A549 (cell line): ENCODE measurements around the gene STIMATE. TPM values are rescaled to one million over a fixed set of nuclear protein-coding genes. Genes with fewer than 3 reads are reported as not detected.

ENCODE experiments used
- ATAC-seq, 2 experiments: fragments of 200-7000 bp in 1 of 2; fragments of >200 bp in 1 of 2; cut with Nextera tagmentation in 1 of 2; cut with Tn5 transposase in 1 of 2; 3 replicates each; pipeline versions ENCODE4 v1.8.0 to v1.9.1; 2018 to 2020; ENCODE audit warnings: mild to moderate bottlenecking in 1 of 2, moderate library complexity in 1 of 2
- CTCF ChIA-PET: fragments of 300-600 bp; sonication (Branson Sonifier 250); formaldehyde crosslinking; extraction: SDS; loops from one replicate; lab custom pipeline; 2021; ENCODE audit warnings: antibody characterized with exemption, inconsistent platforms; lab: Yijun Ruan, JAX
- POLR2A ChIA-PET: fragments of 350-600 bp; formaldehyde crosslinking; extraction: SDS; loops from one replicate; lab custom pipeline; 2021; ENCODE audit warnings: antibody characterized with exemption, inconsistent platforms; lab: Yijun Ruan, JAX
- DNase-seq, 2 experiments: peaks; one replicate each; pipeline versions ENCODE4 v3.0.0 to v3.0.0-alpha.2; 2011 to 2016; ENCODE audit warnings: low read depth in 1 of 2, low spot score in 1 of 2
- FAIRE-seq: peaks from 2 replicates; lab custom pipeline; 2011; peaks lifted over from hg19 to GRCh38; lab: Jason Lieb, UNC
- H3K27ac ChIP-seq, 2 experiments: fragments of >200 bp; sonication (Bioruptor Twin); formaldehyde crosslinking; 3 replicates each; pipeline ENCODE4 v1.5.1; 2016 to 2017
- H3K4me1 ChIP-seq: fragments of >200 bp; sonication (Bioruptor Twin); formaldehyde crosslinking; 3 replicates; pipeline ENCODE4 v1.6.1; 2016
- H3K4me2 ChIP-seq: fragments of >200 bp; sonication (Bioruptor Twin); formaldehyde crosslinking; 3 replicates; pipeline ENCODE4 v1.6.1; 2016
- H3K4me3 ChIP-seq: fragments of >200 bp; sonication (Bioruptor Twin); formaldehyde crosslinking; 3 replicates; pipeline ENCODE4 v1.5.1; 2016
- H3K9me3 ChIP-seq: fragments of >200 bp; sonication (Bioruptor Twin); formaldehyde crosslinking; 3 replicates; pipeline ENCODE4 v1.6.1; 2016
- BHLHE40 ChIP-seq: IDR thresholded peaks from 2 replicates; pipeline ENCODE4 v1.6.1; 2012; ENCODE audit warnings: low read depth, low read length, inconsistent platforms
- CBX2 ChIP-seq: fragments of 200-600 bp; sonication (generic); IDR thresholded peaks from 2 replicates; pipeline ENCODE4 v1.6.1; 2016; ENCODE audit warnings: low read depth, mild to moderate bottlenecking, borderline replicate concordance
- CBX8 ChIP-seq: fragments of 200-600 bp; sonication (generic); IDR thresholded peaks from 2 replicates; pipeline ENCODE4 v1.6.1; 2016
- EHMT2 ChIP-seq: fragments of 200-600 bp; sonication (generic); IDR thresholded peaks from 2 replicates; pipeline ENCODE4 v1.6.1; 2016; ENCODE audit warnings: antibody characterized with exemption, low read depth, mild to moderate bottlenecking, moderate library complexity
- FOXS1 ChIP-seq: fragments of 250-450 bp; sonication (Bioruptor Pico); IDR thresholded peaks from 2 replicates; pipeline ENCODE4 v1.5.0; 2020; ENCODE audit warnings: mild to moderate bottlenecking, moderate library complexity
- HEYL ChIP-seq: fragments of 250-450 bp; sonication (Bioruptor Pico); IDR thresholded peaks from 2 replicates; pipeline ENCODE4 v1.8.0; 2021; ENCODE audit warnings: mild to moderate bottlenecking, moderate library complexity
- MAFK ChIP-seq: fragments of 450-650 bp; IDR thresholded peaks from 2 replicates; pipeline ENCODE4 v1.6.1; 2014; ENCODE audit not compliant: partially characterized antibody
- MAZ ChIP-seq: fragments of 150-350 bp; IDR thresholded peaks from 2 replicates; pipeline ENCODE4 v1.6.1; 2014; ENCODE audit warnings: antibody characterized with exemption, low read depth, low read length, borderline replicate concordance
- NPAS2 ChIP-seq: fragments of 250-450 bp; sonication (Bioruptor Pico); IDR thresholded peaks from 2 replicates; pipeline ENCODE4 v1.8.0; 2022; ENCODE audit warnings: mild to moderate bottlenecking, moderate library complexity, borderline replicate concordance
- SMC3 ChIP-seq: fragments of >200 bp; sonication (Bioruptor Twin); formaldehyde crosslinking; IDR thresholded peaks from 3 replicates; pipeline ENCODE4 v1.6.1; 2018; ENCODE audit warnings: inconsistent platforms
- SREBF2 ChIP-seq: fragments of 450-650 bp; IDR thresholded peaks from 2 replicates; pipeline ENCODE4 v1.6.1; 2014; ENCODE audit warnings: mild to moderate bottlenecking, moderate library complexity
- TP53 ChIP-seq: fragments of 250-450 bp; sonication (Bioruptor Pico); IDR thresholded peaks from 2 replicates; pipeline ENCODE4 v1.5.0; 2021; ENCODE audit warnings: mild to moderate bottlenecking, moderate library complexity
- ZFP36 ChIP-seq: fragments of 450-650 bp; IDR thresholded peaks from 2 replicates; pipeline ENCODE4 v1.6.1; 2014; ENCODE audit warnings: borderline replicate concordance; ENCODE audit not compliant: partially characterized antibody
- WGBS: methylation state at CpG from one replicate; pipeline ENCODE4 v1.1.6; 2017; ENCODE audit errors: missing lambda C conversion rate; 5-methylcytosine and 5-hydroxymethylcytosine counted together
- polyA plus RNA-seq, 4 experiments: library from polyadenylated mRNA; depleted of rRNA in 3 of 4; stranded (reverse); fragments of >200 nt; fragmentation: RNase III in 1 of 4; extraction: RNeasy Plus Mini Kit Qiagen cat#74134 plus additional on column Dnase treatment in 1 of 4; gene quantifications; 2 replicates in 3 of 4; 3 replicates in 1 of 4; pipeline ENCODE4 v1.2.3, GENCODE V29; 2011 to 2017
- TF ChIP-seq, protein P1 (sequence below): fragments of >200 bp; sonication (Bioruptor Twin); formaldehyde crosslinking; IDR thresholded peaks from 3 replicates; pipeline ENCODE4 v1.6.1; 2016
- TF ChIP-seq, protein P2 (sequence below): IDR thresholded peaks from 2 replicates; pipeline ENCODE4 v1.6.1; 2012
- TF ChIP-seq, protein P3 (sequence below): fragments of >200 bp; sonication (Bioruptor Twin); formaldehyde crosslinking; IDR thresholded peaks from 3 replicates; pipeline ENCODE4 v1.5.1; 2016
- TF ChIP-seq, protein P4 (sequence below): fragments of 200-600 bp; sonication (generic); IDR thresholded peaks from 2 replicates; pipeline ENCODE4 v1.6.1; 2016; ENCODE audit warnings: antibody characterized with exemption, mild to moderate bottlenecking, moderate library complexity

STIMATE gene
- polyA plus RNA-seq, 2 of the 4 experiments (the other 2 are of a cell fraction): 5.2 to 5.5 TPM

DNA sequence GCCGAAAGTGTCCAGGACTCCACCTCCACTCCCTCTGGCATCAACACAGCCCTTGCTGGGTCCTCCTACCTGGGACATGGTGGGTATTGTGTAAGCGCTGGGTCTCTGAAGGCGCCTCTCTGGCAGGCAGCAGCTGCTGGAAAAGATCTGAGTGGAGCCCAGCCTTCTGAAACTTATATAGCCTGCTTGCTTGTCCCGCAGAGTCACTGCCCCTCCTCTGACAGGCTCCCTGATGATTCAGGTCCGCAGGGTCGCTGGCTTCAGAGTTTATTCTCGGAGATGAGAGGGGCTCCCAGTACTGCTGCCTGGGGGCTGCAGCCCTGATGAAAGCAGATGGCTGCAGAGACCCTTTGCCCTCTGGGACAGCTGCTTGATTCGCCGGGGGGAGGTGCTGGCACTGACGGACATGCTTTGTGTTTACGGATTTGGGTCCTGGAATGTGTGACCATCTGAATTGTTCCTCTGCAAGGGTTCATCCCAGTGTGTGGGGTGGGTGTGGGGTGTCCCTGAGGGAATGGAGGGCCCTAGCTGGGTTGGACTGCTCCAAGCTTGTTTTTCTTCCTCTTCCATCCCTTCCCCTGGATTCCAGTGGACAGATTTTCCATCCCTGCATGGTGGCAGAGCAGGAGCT is 62.4 kb downstream of the STIMATE start, which contains the start of gene MUSTN1:
Gene MUSTN1 (minus strand): TSS at position 149 of the 631 bp plus-strand sequence. CDS start 71 bp downstream, at position 78.
- no peak within 1 kb of the TSS for H3K27ac ChIP-seq
- H3K4me3 ChIP-seq: no peak within 1 kb of the TSS
- no peak within 1 kb of the TSS for H3K4me2 ChIP-seq
- DNase-seq (no peak), FAIRE-seq (no peak), ATAC-seq (no peak)
- 94% methylated on average over 8 of the region's 11 CpGs for WGBS
- H3K4me1 ChIP-seq: peaks cover 13% of the 10 kb centered on the region
- ChIA-PET CTCF (interaction anchor here (1.1 kb wide), 1 partner anchor 10 kb away, joined by 3 read pairs; no protein-coding TSS in a partner anchor), POLR2A (no interaction called here)
- TF ChIP-seq CBX8 (no peak), MAFK (no peak), EHMT2 (no peak), TP53 (no peak), ZFP36 (no peak), HEYL (CRISPR knock-in tag) (no peak), NPAS2 (no peak)
- TF ChIP-seq, protein P1, sequence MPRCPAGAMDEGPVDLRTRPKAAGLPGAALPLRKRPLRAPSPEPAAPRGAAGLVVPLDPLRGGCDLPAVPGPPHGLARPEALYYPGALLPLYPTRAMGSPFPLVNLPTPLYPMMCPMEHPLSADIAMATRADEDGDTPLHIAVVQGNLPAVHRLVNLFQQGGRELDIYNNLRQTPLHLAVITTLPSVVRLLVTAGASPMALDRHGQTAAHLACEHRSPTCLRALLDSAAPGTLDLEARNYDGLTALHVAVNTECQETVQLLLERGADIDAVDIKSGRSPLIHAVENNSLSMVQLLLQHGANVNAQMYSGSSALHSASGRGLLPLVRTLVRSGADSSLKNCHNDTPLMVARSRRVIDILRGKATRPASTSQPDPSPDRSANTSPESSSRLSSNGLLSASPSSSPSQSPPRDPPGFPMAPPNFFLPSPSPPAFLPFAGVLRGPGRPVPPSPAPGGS: no peak
- TF ChIP-seq, protein P2, sequence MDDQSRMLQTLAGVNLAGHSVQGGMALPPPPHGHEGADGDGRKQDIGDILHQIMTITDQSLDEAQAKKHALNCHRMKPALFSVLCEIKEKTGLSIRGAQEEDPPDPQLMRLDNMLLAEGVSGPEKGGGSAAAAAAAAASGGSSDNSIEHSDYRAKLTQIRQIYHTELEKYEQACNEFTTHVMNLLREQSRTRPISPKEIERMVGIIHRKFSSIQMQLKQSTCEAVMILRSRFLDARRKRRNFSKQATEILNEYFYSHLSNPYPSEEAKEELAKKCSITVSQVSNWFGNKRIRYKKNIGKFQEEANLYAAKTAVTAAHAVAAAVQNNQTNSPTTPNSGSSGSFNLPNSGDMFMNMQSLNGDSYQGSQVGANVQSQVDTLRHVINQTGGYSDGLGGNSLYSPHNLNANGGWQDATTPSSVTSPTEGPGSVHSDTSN: no peak
- H3K9me3 ChIP-seq: no peaks in the 10 kb centered on the region

DNA sequence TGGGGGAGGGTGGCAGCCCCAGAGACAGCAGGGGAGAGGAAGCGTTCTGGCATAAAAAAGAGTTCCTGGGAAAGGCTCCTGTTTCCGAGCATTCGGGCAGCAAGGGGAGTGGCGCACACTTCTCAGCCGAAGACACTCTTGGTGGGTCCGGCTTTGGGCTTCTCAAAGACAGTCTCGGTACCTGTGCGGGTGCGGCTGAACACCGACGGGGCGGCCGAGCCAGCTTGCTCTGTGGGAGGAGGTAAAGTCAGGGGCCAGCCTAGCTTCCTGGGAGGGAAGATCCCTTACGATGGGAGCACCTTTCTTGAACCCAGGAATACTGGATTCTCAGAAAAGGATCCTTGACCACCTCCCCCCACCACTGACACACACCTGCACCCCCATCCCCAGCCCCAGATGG is 64.1 kb downstream of the STIMATE start:
- WGBS: 96% methylated on average over 14 of the region's 14 CpGs
- DNase-seq (no peak), FAIRE-seq (no peak), ATAC-seq (no peak)
- ChIA-PET CTCF (no interaction called here), POLR2A (no interaction called here)
- Histone ChIP-seq H3K4me2 (no peak overlapping the region), H3K4me3 (no peak overlapping the region), H3K4me1 (peaks cover 15% of the 10 kb centered on the region), H3K27ac (no peak overlapping the region), H3K9me3 (no peaks in the 10 kb centered on the region)
- no peak for TF ChIP-seq MAZ
- TF ChIP-seq BHLHE40: no peak
- TF ChIP-seq SREBF2: no peak
- TF ChIP-seq, protein P3, sequence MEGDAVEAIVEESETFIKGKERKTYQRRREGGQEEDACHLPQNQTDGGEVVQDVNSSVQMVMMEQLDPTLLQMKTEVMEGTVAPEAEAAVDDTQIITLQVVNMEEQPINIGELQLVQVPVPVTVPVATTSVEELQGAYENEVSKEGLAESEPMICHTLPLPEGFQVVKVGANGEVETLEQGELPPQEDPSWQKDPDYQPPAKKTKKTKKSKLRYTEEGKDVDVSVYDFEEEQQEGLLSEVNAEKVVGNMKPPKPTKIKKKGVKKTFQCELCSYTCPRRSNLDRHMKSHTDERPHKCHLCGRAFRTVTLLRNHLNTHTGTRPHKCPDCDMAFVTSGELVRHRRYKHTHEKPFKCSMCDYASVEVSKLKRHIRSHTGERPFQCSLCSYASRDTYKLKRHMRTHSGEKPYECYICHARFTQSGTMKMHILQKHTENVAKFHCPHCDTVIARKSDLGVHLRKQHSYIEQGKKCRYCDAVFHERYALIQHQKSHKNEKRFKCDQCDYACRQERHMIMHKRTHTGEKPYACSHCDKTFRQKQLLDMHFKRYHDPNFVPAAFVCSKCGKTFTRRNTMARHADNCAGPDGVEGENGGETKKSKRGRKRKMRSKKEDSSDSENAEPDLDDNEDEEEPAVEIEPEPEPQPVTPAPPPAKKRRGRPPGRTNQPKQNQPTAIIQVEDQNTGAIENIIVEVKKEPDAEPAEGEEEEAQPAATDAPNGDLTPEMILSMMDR: no peak
- no peak for TF ChIP-seq SMC3
- TF ChIP-seq, protein P4, sequence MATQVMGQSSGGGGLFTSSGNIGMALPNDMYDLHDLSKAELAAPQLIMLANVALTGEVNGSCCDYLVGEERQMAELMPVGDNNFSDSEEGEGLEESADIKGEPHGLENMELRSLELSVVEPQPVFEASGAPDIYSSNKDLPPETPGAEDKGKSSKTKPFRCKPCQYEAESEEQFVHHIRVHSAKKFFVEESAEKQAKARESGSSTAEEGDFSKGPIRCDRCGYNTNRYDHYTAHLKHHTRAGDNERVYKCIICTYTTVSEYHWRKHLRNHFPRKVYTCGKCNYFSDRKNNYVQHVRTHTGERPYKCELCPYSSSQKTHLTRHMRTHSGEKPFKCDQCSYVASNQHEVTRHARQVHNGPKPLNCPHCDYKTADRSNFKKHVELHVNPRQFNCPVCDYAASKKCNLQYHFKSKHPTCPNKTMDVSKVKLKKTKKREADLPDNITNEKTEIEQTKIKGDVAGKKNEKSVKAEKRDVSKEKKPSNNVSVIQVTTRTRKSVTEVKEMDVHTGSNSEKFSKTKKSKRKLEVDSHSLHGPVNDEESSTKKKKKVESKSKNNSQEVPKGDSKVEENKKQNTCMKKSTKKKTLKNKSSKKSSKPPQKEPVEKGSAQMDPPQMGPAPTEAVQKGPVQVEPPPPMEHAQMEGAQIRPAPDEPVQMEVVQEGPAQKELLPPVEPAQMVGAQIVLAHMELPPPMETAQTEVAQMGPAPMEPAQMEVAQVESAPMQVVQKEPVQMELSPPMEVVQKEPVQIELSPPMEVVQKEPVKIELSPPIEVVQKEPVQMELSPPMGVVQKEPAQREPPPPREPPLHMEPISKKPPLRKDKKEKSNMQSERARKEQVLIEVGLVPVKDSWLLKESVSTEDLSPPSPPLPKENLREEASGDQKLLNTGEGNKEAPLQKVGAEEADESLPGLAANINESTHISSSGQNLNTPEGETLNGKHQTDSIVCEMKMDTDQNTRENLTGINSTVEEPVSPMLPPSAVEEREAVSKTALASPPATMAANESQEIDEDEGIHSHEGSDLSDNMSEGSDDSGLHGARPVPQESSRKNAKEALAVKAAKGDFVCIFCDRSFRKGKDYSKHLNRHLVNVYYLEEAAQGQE: no peak
- no peak for TF ChIP-seq MAFK
- TF ChIP-seq CBX2: no peak
- TF ChIP-seq FOXS1: no peak
